ENCODE results near the gene CD59. TPM values are rescaled to one million over a fixed set of nuclear protein-coding genes. Genes with fewer than 3 reads are reported as not detected.
A peak's percentile ranks its signal among the peaks of the same experiment; 100 is the strongest.
"Not testable (repeated sequence)": the region's sequence is repeated elsewhere in the genome, so short reads cannot be mapped to it uniquely, and the experiment has no call there.

The CD59 gene
- total RNA-seq, 1 donor from 2014 or later: 725 TPM

DNA sequence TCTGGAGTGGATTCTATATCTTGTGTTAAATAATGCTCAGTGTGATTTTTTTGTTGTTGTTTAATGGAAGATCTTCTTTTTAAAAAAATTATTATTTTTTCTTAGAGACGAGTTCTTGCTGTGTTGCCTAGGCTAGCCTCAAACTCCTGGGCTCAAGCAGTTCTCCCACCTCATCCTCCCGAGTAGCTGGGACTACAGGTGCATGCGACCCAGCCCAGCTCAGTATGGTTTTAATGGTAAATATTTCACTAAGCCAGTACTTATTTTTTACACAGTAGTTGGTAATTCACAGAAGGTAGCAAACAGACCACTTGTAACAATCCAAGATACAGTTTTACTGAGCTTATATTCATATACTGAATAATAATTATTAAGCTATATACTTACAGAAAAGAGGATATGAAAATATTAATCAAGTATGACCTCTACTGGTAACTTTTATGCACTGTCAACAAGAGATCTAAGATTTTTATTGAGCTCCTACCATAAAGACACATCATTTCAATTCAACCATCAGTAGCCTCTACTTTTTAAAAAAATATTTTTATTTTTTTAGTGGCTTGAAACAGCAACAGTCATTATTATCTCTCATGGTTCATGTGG, 6.1 kb upstream of the CD59 start:
- peak; percentile 54 for DNase-seq (ENCODE audit: low read depth)

DNA sequence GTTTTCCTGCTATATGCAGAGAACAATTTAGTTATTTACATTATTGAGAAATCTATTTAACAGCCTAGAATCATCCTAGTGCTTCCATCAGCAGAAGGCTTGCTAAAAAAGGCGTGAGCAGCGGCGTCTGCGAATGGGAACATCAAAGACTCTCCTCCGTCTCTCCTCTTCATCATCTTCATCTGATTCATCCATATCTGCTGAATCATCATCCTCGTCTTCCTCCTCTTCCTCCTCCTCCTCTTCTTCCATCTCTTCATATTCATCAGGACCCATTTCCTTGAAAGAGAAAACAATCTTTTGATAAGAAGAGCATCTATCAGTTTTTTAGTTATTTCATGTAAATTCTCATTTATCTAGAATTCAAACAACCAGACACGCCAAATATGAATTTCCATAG, 5.6 kb upstream of the CD59 start:
- no peak for DNase-seq (ENCODE audit: low read depth)

DNA sequence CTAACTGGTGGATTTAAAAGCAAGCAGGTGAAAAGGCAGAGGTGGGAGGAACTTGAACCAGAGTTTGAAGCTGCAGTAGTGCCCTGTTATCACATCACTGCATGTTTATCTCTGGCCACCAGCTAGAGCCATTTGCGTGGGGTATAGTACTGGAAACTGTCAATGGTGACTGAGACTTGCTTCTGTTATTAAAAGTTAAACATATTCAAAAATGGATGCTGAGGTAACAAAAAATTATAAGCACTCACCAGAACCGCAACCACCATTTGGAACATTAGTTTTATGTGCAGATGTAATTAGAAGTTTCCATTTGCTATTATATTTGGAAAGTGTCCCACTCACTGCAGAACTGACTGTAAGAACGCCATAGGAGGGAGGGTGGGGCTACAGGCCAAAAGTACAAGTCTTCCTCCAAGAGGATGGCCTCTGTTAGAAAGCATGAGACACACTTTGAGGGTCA, 1.2 kb upstream of the CD59 start:
- no peak for DNase-seq (ENCODE audit: low read depth)

DNA sequence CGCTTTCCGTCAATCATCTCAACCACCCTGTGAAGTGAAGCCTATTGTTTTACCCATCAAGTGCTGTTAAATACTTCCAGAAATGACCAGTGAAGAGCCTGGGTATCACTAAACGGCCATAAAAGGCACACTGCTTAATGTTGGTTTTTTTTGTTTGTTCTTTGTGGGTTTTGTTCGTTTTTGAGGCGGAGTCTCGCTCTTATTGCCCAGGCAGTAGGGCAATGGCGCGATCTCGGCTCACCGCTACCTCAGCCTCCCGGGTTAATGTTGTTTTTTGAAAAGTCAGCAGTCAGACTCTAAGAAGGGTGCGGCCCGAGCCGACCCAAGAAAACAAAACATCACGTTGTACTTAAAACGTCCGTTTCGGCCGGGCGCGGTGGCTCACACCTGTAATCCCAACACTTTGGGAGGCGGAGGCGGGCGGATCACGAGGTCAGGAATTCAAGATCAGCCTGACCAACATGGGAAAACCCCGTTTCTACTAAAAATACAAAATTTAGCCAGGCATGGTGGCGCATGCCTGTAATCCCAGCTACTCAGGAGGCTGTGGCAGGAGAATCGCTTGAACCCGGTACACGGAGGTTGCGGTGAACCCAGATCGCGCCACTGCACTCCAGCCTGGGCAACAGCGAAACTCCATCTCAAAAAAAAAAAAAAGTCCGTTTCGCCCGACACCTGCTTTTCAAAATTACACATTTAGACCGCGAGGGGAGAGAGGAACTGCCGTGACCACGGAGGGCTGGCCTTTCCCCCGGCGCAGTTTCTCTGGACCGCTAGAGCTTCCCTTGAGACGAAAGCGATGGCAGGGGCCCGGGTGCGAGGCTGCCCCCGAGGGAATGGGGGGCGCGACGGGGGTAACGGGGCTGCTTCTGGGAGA, 714 bp downstream of the CD59 start:
- peak; percentile 45 for DNase-seq (ENCODE audit: low read depth)

DNA sequence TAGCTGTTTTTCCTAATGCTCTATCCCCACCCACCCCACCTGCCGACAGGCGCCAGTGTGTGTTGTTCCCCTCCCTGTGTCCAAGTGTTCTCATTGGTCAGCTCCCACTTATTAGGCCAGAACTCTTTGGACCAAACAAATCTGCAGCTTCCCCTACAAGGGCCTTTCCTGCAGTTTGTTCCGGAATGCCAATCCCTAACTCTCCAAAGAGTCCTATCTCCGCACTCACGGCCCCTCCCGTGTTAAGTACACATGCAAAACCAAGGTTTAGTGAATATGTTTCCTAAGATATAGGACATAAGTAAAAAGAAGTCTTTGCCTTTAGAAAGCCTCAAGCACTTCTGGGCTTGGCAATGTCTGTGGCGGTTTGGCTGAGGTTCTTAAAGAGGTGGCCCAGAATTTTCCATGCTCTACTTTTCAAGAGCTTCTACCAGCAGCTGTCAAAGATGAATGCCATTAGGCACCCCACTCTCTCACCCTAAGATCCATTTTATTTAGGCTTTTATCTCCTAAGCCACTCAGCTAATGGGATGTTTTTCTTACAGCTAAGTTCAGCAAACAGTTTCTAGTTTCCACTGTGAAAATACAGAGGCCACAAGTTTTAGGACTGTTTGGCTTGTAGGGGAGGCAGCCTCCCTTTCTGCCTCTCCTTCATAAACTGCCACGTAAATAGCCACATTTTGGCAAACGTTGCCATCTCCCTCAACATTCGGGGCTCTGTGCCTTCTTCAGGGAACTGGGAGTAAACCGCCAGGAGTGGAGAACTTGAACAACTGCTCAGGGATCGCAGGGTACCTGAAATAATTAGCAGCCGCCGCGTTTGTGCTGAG, 1.6 kb downstream of the CD59 start:
- DNase-seq (ENCODE audit: low read depth): peak; percentile 51

DNA sequence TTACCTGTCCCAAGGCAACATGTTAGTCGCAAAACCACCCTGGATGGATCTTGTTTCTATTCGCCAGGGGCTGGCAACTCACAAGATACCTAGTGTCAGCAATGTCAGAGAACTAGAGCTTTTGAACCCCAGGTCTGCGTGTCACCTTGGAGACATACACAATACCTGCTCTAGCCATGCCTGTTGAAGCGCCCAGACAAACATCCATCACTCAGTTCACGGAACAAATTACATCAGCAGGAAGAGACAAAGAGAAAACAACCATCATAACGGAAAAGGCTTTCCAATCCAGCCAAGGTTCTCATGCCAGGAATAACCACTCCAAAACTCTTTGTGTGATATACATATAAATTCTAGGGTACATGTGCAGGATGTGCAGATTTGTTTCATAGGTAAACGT, 2.2 kb downstream of the CD59 start:
- peak; percentile 32 for DNase-seq (ENCODE audit: low read depth)

DNA sequence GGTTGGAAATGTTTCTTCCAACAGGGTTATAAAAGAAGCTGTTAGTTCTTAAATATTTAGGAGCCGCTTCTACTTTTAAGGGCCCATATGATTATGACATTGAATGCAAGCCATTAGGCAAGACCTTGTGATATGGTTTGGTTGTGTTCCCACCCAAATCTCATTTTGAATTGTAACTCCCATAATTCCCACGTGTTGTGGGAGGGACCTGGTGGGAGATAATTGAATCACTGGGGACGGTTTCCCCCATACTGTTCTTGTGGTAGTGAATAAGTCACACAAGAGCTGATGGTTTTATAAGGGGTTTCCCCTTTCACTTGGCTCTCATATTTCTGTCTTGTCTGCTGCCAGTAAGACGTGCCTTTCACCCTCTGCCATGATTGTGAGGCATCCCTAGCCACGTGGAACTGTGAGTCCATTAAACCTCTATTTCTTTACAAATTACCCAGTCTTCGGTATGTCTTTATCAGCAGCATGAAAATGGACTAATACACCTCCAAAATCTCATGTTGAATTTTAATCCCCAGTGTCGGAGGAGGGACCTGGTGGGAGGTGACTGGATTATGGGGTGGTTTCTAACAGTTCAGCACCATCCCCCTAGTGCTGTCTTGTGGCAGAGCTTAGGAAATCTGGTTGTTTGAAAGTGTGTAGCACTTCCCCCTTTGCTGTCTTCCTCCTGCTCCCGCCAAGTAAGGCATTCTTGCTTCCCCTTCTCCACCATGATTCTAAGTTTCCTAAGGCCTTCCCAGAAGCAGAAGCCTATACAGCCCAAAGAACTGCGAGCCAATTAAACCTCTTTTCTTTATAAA, 4.3 kb downstream of the CD59 start:
- peak; percentile 58 for DNase-seq (ENCODE audit: low read depth)

DNA sequence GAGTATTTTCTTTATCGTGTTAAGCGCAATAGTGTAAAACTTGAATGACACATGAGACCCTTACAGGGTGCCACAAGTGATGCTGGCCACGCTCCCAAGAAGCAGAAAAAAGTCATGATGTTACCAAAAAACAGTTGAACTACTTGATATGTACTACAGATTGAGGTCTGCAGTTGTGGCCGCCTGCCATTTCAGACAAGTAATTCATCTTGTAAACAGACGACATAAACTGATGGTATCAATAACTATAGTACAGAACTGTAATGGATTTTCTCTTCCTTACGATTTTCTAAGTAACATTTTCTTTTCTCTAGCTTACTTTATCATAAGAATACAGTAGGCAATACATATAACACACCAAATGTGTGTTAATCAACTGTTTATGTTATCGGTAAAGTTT, 5.5 kb downstream of the CD59 start:
- no peak for DNase-seq (ENCODE audit: low read depth)

DNA sequence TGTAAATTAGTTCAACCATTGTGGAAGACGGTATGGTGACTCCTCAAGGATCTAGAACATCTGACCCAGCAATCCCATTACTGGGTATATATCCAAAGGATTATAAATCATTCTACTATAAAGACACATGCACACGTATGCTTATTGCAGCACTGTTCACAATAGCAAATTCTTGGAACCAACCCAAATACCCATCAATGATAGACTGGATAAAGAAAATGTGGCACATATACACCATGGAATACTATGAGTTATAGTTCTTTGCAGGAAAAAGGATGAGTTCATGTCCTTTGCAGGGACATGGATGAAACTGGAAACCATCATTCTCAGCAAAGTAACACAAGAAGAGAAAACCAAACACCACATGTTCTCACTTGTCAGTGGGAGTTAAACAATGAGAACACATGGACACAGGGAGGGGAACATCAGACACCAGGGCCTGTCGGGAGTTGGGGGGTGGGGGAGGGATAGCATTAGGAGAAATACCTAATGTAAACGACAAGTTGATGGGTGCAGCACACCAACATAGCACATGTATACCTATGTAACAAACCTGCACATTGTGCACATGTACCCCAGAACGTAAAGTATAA, 7.1 kb downstream of the CD59 start:
- not testable (repeated sequence) for DNase-seq (ENCODE audit: low read depth)

DNA sequence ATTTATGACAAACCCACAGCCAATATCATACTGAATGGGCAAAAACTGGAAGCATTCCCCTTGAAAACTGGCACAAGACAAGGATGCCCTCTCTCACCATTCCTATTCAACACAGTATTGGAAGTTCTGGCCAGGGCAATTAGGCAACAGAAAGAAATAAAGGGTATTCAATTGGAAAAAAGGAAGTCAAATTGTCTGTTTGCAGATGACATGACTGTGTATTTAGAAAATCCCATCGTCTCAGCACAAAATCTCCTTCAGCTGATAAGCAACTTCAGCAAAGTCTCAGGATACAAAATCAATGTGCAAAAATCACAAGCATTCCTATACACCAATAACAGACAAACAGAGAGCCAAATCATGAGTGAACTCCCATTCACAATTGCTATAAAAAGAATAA, 8.7 kb downstream of the CD59 start:
- DNase-seq (ENCODE audit: low read depth): not testable (repeated sequence)

DNA sequence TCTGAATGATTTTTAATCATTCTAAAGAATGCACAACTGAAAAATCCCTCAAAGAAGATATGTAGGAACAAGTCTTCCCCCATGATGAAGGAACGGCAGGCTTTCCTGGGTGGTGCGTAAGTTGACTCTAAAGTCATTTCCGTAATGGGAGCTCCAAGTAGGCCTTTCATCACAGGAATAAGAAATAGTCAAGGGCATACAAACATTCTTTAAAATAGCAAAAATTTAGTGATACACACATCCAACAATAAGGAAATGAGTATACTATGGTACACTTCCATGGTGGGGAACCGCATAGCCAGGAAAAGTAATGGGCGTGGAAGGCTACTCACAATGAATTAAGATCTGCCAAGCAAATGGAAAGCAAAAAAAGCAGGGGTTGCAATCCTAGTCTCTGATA, 10.7 kb downstream of the CD59 start:
- DNase-seq (ENCODE audit: low read depth): no peak

DNA sequence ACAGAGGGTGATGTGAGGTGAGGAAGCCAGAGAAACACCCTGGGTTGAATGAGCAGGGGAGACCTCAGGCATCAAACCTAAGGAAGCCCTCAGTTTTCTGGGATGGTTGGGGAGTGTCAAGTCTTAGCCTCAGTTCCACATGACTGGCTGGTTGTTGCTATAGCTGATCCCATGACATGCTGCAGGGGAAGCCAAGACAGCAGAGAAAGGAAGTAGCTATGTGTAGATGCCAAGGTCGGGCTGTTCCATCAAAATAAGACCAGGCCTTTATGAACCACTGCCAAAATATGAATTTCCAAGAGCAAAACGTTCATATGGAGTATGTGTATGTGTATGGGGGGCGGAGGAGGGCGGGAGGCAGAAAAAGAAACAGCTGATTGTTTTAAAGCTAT, 11.6 kb downstream of the CD59 start:
- DNase-seq (ENCODE audit: low read depth): peak; percentile 92

DNA sequence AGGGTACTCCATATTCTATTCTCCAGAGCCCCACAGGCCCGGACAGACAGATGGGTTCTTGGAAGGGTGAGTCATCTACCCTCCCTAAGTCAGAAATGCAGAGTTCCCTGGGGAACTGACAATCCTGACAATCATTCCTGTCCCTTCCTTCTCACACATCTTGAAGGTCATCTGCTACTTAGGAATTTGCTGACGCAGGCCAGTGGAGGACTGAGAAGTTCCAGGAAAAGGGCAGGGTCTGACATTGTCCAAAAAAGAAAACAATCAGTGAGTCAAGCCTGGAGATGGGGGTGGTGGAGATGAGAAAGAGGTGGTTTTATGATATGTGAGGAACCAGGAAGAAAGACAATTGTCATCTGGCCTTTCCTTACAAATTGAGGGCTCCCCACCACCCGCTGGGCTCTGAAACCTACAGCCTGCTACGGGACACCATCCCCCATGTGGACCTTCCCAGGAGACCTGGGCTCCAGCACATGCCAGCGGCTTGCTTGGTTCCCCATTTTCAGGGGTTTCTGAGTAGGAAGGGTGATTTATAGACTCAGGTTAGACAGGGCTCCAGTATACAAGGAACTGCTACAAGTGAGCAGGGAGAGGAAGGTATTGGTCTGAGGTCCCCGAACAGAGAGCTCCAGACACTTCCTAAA, 12.9 kb downstream of the CD59 start:
- DNase-seq (ENCODE audit: low read depth): peak; percentile 96

DNA sequence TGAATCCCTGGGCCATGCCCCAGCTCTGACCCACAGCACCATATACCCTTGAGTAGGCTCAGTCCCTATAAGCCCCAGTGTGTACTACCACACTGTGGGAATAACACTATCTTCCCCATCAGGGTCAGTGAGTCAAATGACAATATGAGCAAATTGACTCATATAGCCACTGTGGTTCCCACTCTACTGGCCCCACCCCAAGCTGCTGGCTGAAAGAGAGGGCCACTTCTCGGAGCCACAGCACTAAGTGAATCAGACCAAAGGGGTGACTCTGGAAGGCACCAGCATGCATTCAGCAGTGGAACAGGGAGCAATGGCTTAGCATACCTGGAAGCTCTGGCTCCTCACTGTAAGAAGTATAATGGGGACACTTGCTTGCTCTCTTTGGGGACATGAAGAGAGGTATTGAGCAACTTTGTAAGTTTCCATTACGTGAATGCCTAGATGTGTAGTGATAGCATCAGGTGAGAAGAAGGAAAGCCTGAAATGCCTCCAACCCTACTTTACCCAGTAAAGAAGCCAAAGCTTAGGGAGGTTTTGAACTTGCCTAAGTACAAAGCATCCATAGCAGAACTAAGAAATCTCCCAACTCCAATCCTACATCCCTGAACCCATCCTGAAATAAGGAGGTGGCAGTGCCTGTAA, 13.5 kb downstream of the CD59 start:
- peak; percentile 65 for DNase-seq (ENCODE audit: low read depth)

DNA sequence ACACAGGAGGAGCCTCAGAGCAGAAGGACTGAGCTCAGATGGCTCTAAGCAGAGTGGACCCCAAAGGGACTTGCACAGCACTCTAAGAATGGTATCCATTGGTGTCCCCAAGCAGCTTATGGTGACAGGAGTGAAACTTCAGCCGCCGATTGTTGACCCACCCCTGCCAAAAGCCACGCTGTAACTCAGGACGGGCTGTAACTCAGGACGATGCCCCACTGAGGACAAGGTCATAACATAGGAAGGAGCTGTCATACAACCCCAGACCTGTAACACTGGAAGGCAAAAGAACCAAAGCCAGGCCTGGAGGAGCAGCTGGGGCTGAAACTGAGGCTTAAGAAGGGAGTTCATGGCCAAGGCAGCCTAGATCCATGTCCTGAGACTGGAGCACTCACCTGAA, 14.2 kb downstream of the CD59 start:
- DNase-seq (ENCODE audit: low read depth): no peak

DNA sequence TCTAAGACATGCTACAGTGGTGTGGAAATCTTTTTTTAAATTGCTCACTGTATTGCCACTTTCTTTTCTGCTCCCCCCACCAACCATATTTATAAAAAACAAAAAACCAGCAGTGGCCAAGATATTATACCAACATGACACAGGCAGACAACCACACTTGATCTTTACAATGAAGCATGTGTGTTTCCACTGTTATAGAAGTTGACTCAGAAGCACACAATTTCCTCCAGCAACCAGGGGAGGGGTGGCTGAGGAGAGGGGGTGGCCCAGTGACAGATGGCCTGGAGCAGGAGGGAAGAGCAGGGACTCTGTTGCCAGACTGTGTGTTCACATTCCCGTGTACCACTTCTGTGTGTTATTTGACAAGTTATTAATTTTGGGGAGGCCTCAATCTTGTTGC, 14.8 kb downstream of the CD59 start:
- DNase-seq (ENCODE audit: low read depth): no peak

DNA sequence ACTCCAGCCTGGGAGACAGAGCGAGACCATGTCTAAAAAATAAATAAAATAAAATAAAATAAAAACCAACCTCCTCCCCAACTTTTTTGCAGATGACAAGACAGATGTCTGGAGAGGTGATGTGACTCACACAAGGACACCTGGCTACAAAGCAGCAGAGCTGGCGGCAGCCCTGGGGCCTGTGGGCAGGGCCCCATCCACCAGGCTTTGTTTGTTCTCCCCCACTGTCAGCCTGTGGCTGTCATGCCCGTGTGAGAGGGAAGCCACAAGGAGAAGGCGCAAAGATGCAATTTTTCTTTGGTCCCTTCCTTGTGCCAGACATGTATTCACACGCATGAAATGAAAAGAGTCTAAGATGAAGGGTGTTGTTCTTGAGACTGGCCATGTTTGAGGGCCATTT, 16.6 kb downstream of the CD59 start:
- no peak for DNase-seq (ENCODE audit: low read depth)

DNA sequence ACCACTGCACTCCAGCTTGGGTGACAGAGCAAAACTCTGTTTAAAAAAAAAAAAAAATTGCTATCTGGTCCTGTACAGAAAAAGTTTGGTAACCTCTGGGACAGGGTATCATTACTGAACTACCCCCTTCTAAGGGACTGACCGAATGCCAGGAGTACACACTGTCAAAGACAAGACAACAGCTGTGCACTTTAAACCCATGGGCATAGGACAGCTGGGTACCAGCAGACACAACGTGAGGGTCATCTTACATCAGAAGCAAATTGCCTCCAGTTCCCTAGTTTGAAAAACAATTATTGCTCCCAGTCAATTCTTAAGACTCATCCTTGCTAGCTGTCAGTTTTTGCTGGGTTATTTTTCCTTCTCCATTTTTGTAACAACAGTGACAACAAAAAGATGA, 17.8 kb downstream of the CD59 start:
- no peak for DNase-seq (ENCODE audit: low read depth)

DNA sequence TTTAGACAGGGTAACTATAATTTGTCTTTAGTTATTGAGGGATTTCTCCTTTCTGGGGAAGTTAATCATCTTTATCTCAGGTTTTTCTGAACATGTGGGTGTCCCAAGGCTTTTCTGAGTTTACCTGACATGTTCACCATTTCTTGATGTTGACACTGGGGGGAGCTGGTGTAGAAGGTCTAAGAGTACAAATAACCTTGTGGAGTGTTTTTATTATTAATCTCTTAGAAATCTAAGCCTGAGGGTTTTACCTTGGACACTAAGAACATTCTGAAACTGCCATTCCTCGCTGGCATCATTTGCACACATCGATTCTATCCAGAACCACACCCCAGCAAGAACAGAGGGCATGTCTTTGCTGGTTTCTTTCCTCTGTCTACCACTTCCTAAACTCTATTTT, 20.0 kb downstream of the CD59 start:
- DNase-seq (ENCODE audit: low read depth): peak; percentile 77

DNA sequence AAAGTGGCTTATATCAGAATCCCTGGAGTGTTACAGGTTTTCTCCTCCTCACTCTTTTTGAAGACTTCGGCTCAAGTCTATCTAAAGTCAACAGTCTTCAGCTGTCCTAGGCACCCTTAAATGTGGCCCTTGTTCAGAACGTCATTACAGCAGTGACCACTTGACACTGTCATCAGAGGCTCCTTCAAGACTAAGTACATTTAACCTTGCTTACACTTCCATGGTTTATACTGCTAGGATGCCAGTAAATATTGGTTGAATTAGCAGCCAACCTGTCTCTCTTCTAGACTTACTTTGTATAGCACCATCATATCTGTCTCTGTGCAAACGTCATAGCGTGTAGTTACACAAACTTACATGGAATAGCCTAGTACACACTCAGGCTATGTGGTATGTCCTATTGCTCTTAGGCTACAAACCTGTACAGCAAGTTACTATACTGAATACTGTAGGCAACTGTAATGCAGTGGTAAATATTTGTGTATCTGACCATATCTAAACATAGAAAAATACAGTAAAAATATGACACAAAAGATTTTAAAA, 22.3 kb downstream of the CD59 start:
- no peak for DNase-seq (ENCODE audit: low read depth)
